Cardiac muscle cell (in vitro differentiated cells and primary cell): ENCODE measurements around the gene ITGB8. TPM values are rescaled to one million over a fixed set of nuclear protein-coding genes. Genes with fewer than 3 reads are reported as not detected.
"Not testable (repeated sequence)": the region's sequence is repeated elsewhere in the genome, so short reads cannot be mapped to it uniquely, and the experiment has no call there.

Experiments
- DNase-seq, 2 donors: peaks; one replicate each; pipeline versions ENCODE4 v3.0.0 to v3.0.0-alpha.2; 2010 to 2017; ENCODE audit warnings: low read depth in 1 of 2, low spot score in 1 of 2
- H3K27ac ChIP-seq: fragments of 200-600 bp; sonication (generic); 2 replicates; pipeline ENCODE4 v1.5.1; 2016
- H3K27me3 ChIP-seq: fragments of 200-600 bp; sonication (generic); 2 replicates; pipeline ENCODE4 v1.6.0; 2016; ENCODE audit warnings: control low read depth
- H3K36me3 ChIP-seq: fragments of 200-600 bp; sonication (generic); 2 replicates; pipeline ENCODE4 v1.5.1; 2016; ENCODE audit warnings: control low read depth
- H3K4me1 ChIP-seq: fragments of 200-600 bp; sonication (generic); 2 replicates; pipeline ENCODE4 v1.8.1; 2017; ENCODE audit warnings: low read depth, mild to moderate bottlenecking, mixed run types
- H3K4me3 ChIP-seq: fragments of 200-600 bp; sonication (generic); 2 replicates; pipeline ENCODE4 v1.5.1; 2016; ENCODE audit warnings: mild to moderate bottlenecking
- H3K9me3 ChIP-seq: fragments of 200-600 bp; sonication (generic); 2 replicates; pipeline ENCODE4 v1.5.1; 2017; ENCODE audit warnings: low read depth, mild to moderate bottlenecking, control low read depth
- polyA plus RNA-seq: library from polyadenylated mRNA; unstranded; fragments of >200 nt; fragmentation: Nextera tagmentation; extraction: Ambion mirVana; gene quantifications from 2 replicates; pipeline ENCODE4 v1.2.1, GENCODE V29; 2016
- total RNA-seq: library from RNA; depleted of rRNA; stranded (reverse); fragments of >200 nt; gene quantifications from 2 replicates; pipeline ENCODE4 v1.2.3, GENCODE V29; 2016
- TF ChIP-seq, protein P1 (sequence below): IDR thresholded peaks from 2 replicates; pipeline ENCODE4 v1.5.1; 2012; ENCODE audit warnings: low read depth, mild to moderate bottlenecking, low read length

Gene ITGB8
- total and polyA plus RNA-seq, 2 experiments from 2014 or later: 0.34 to 2.0 TPM

DNA sequence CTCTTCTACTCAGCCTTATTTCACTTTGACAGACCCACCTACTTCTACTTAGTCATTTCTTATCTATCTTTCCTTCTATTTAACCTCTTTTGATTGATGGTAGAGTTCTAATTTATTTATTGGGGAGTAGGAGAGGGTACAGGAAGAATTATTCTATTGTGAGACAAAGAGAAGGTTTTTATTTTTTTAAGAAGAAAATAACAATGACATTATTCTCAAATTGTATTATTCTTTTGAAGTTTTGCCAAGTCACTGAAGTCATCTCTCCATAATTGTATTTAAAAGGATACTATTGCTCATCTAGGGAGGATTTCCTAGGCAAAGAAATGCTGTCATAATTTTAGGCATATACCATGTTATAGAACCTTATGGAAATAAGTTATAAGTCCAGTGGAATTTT lies 52.7 kb downstream of the ITGB8 start:
- Histone ChIP-seq H3K9me3 (no peaks in the 10 kb centered on the region), H3K4me1 (no peaks in the 10 kb centered on the region), H3K36me3 (no peaks in the 10 kb centered on the region), H3K27ac (no peak overlapping the region), H3K4me3 (no peak overlapping the region), H3K27me3 (no peaks in the 10 kb centered on the region)
- TF ChIP-seq, protein P1, sequence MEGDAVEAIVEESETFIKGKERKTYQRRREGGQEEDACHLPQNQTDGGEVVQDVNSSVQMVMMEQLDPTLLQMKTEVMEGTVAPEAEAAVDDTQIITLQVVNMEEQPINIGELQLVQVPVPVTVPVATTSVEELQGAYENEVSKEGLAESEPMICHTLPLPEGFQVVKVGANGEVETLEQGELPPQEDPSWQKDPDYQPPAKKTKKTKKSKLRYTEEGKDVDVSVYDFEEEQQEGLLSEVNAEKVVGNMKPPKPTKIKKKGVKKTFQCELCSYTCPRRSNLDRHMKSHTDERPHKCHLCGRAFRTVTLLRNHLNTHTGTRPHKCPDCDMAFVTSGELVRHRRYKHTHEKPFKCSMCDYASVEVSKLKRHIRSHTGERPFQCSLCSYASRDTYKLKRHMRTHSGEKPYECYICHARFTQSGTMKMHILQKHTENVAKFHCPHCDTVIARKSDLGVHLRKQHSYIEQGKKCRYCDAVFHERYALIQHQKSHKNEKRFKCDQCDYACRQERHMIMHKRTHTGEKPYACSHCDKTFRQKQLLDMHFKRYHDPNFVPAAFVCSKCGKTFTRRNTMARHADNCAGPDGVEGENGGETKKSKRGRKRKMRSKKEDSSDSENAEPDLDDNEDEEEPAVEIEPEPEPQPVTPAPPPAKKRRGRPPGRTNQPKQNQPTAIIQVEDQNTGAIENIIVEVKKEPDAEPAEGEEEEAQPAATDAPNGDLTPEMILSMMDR: no peak
- no peak for DNase-seq

DNA sequence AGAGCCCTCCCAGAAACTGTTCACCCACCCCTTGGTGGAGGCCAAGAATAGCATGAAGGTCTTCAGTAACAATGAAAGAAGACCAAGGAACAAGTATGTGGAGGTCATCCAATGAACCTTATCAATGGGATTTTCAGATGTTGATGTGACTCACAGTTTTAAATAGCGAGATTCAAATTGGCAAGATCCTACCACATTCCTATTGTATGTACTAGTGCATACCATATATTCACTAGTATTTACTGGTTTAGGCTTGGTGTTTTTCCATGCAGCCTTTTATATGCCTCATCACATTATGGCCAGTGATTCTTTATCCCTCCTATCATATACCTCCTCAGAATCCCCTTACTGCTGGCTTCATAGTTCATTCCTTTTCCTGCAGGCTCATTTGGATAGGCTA lies 54.4 kb downstream of the ITGB8 start:
- no peak overlapping the region for H3K27ac ChIP-seq
- no peaks in the 10 kb centered on the region for H3K4me1 ChIP-seq
- no peak overlapping the region for H3K4me3 ChIP-seq
- no peaks in the 10 kb centered on the region for H3K27me3 ChIP-seq
- H3K9me3 ChIP-seq: no peaks in the 10 kb centered on the region
- H3K36me3 ChIP-seq: no peaks in the 10 kb centered on the region
- peak in 1 of 2 donors; percentile 51 for DNase-seq
- TF ChIP-seq, protein P1: no peak

DNA sequence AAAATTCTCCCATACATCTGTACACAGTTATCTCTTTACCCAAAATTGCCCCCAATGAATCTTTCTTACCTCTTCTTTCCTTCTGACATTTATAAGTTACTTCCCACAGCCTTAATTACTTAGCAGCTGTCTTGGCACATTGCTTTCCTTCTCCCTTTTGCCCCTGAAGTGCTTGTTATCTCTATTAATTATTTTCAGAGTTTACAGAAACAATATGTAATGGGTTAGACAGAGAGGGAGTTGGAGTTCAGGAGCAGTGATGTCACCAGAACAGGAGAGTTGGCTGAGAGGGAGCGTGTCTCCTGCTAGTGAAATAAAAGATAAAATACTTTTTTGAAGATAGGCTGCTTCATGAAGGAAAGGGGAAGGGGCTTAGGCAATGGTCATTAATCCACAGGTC lies 57.4 kb downstream of the ITGB8 start:
- DNase-seq: no peak

DNA sequence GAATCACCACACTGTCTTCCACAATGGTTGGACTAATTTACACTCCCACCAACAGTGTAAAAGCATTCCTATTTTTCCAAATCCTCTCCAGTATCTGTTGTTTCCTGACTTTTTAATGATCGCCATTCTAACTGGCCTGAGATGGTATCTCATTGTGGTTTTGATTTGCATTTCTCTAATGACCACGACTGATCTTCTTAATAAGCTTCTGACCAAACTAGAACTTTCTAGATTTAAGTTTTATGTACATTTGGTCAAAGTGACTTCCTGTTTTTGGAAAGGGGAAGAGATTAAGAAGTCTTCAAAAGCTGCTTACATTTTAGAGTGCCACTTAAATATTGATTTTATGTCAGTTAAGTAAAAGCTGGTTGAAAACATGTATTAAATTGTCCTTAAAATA lies 58.5 kb downstream of the ITGB8 start:
- DNase-seq, H3K27me3 ChIP-seq, H3K9me3 ChIP-seq, H3K27ac ChIP-seq, H3K4me3 ChIP-seq, H3K4me1 ChIP-seq, H3K36me3 ChIP-seq: not testable (repeated sequence)

More for the DNA sequence above, 57.4 kb downstream of the ITGB8 start:
- Histone ChIP-seq H3K4me3 (no peak overlapping the region), H3K4me1 (no peaks in the 10 kb centered on the region), H3K36me3 (no peaks in the 10 kb centered on the region), H3K9me3 (no peaks in the 10 kb centered on the region), H3K27me3 (no peaks in the 10 kb centered on the region), H3K27ac (no peak overlapping the region)
- TF ChIP-seq, protein P1: no peak

DNA sequence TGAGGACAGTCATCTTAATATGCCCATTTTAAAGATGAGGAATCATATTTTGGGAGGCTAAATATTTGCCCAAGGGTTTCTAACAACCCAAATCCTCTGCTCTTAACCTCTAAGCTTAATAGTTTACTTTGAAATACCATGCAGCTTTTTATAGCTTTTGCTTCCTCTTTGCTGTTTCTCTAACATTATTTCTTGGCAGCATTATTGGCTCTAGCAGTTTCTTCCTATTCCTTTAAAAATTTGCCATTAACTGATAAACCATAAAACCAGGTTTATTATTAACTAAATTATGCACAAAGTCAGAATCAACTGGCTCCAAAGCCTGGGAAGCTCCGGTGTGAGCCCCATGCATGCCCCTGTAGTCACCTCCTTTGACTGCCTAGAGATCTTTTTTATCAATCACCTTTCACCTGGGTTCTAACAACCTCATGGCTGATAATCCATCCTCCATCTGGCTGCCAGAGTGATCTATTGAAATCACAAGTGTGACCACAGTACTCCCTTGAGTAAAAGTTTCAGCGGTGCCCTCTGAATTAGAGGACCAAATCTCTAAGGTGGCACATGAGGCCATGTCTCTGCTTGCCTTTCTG lies 62.4 kb downstream of the ITGB8 start:
- no peak overlapping the region for H3K27ac ChIP-seq
- no peaks in the 10 kb centered on the region for H3K27me3 ChIP-seq
- H3K4me3 ChIP-seq: no peak overlapping the region
- TF ChIP-seq, protein P1: no peak
- no peaks in the 10 kb centered on the region for H3K4me1 ChIP-seq
- DNase-seq: no peak
- H3K36me3 ChIP-seq: no peaks in the 10 kb centered on the region
- no peaks in the 10 kb centered on the region for H3K9me3 ChIP-seq

DNA sequence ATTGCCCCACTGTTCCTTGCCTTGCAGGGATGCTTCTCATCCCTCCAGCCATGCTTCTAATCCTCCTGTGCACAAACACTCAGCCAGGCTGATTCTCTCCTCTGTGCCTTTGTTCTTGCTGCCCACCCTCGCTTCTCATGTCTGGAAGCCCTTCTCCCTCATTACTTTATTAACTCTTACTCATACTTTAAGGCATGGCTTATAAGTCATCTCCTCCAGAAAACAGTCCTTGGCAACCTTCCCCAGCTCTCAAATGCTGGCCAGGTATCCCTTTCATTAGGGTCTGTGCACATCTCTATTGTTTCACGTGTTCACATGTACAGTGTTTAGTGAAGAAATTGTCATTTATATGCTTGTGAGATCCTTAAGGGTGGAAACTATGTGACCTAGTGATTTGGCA lies 62.9 kb downstream of the ITGB8 start:
- Histone ChIP-seq H3K4me3 (no peak overlapping the region), H3K36me3 (no peaks in the 10 kb centered on the region), H3K9me3 (no peaks in the 10 kb centered on the region), H3K27me3 (no peaks in the 10 kb centered on the region), H3K27ac (no peak overlapping the region), H3K4me1 (no peaks in the 10 kb centered on the region)
- DNase-seq: no peak
- TF ChIP-seq, protein P1: no peak
